ENCODE results near the gene DDX41. TPM values are rescaled to one million over a fixed set of nuclear protein-coding genes. Genes with fewer than 3 reads are reported as not detected.
A peak's percentile ranks its signal among the peaks of the same experiment; 100 is the strongest.
"Not testable (repeated sequence)": the region's sequence is repeated elsewhere in the genome, so short reads cannot be mapped to it uniquely, and the experiment has no call there.

DDX41 gene
- total RNA-seq (10 to 100 TPM; 67.1 to 92.7 TPM), polyA plus RNA-seq (ENCODE audit: insufficient read length in 2 of 2) (100 to 1,000 TPM; 118 to 126 TPM)
- long read RNA-seq, donor 1, transcript DDX41-208 (17 exons, 2,607 nt), result major isoform, 8 of 66 reads
- long read RNA-seq, donor 1, transcript DDX41-207 (11 exons, 1,564 nt), result minor isoform, 6 of 66 reads
- long read RNA-seq, donor 1, partial matches to known transcripts, result 49 of 66 reads
- long read RNA-seq, donor 1, other reads (novel, unspliced or antisense), result 0 of 66 reads
- long read RNA-seq, donor 2, partial matches to known transcripts, result 0 of 2 reads
- long read RNA-seq, donor 2, other reads (novel, unspliced or antisense), result 0 of 2 reads
- long read RNA-seq, donor 3, partial matches to known transcripts, result 5 of 8 reads
- long read RNA-seq, donor 3, other reads (novel, unspliced or antisense), result 0 of 8 reads
- long read RNA-seq, donor 4, transcript DDX41-208 (17 exons, 2,607 nt), result major isoform, 5 of 63 reads
- long read RNA-seq, donor 4, partial matches to known transcripts, result 53 of 63 reads
- long read RNA-seq, donor 4, other reads (novel, unspliced or antisense), result 0 of 63 reads

DNA sequence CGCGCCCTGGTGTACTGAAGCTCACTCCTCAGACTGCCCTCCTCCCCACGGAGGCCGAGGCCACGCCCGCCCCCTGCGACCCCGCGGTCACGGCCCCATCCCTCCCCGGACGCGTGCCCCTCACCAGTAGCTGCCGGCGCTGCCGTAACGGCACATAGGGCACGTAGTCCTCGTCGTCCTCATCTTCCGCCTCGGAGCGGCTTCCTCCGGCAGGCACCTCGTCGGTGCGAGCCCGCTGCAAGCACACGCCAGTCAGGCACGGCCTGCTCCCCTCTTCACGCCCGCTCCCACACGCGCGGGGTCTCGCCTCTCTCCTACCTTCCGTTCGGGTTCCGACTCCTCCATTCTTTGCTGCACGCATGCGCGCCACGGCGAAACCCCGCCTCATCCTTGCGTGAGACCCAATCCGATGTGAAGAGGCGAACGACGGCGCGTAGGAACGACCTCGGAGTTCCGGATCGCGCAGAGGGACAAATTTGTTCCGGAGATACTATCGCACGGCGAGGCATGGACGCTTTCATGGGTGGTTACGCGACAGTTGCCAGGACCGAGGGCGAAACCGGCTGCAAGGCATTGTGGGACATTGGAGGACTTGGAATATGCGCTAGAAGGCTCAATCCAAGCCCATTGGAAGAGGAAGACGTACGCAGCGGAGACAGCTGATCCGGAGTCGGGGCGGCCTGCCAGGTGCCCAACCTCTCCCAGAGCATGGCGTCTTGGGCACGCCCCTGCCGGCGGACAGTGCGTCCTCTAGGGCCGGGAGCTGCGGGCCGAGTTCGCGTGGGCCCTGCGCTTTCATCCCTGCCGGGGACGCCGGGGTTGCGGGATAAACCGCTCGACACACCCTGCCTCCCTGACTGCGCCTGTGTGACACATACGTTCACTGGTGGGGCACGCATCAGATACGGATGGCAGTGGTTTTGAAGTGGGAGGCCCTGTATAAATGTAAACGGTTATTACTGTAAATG, at the start of gene DDX41:
Gene DDX41, minus strand, starts transcription at position 361 of the 968 bp plus-strand sequence. Its CDS starts 16 bp downstream, at position 345.
- peak; percentile 98 to 100 (median 98) for DNase-seq (ENCODE audit: low read depth in 4 of 6, low spot score in 6 of 6)

DNA sequence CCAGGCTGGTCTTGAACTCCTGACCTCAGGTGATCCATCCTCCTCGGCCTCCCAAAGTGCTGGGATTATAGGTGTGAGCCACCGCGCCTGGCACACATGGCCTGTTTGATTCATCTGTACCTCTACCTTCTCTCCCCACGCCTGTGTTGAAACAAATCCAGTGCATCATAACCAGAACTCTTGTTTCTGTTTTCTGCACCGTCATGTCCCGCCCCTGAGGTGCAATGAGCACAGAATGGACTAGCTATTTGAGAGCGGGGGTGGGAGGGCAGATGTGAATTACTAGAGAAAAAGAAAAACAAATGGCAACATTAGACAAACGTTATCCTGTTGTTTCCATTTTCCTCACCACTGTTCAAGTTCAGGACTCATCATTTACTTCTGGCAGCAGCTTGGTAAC, 48.3 kb upstream of the DDX41 start:
- Histone ChIP-seq H3K9me3 (ENCODE audit: control insufficient read depth, insufficient read depth, low read length) (no peaks in the 10 kb centered on the region), H3K27me3 (ENCODE audit: control insufficient read depth, insufficient read depth, low read length) (no peaks in the 10 kb centered on the region), H3K27ac (ENCODE audit: low read depth, low read length) (no peak overlapping the region), H3K4me3 (ENCODE audit: low read depth, low read length) (no peak overlapping the region), H3K4me1 (ENCODE audit: control insufficient read depth, insufficient read depth, low read length) (no peaks in the 10 kb centered on the region), H3K36me3 (ENCODE audit: control insufficient read depth, insufficient read depth, low read length) (no peaks in the 10 kb centered on the region)
- DNase-seq (ENCODE audit: low read depth in 4 of 6, low spot score in 6 of 6), result no peak
- 83% methylated on average over 3 of the region's 8 CpGs for WGBS (ENCODE audit: insufficient coverage)

More for the DNA sequence above, at the start of gene DDX41:
- Histone ChIP-seq H3K36me3 (ENCODE audit: control insufficient read depth, insufficient read depth, low read length) (peaks cover 70% of the 10 kb centered on the region), H3K4me1 (ENCODE audit: control insufficient read depth, insufficient read depth, low read length) (peaks cover 20% of the 10 kb centered on the region), H3K27me3 (ENCODE audit: control insufficient read depth, insufficient read depth, low read length) (no peaks in the 10 kb centered on the region), H3K4me3 (ENCODE audit: low read depth, low read length) (peak within 1 kb of the TSS; percentile 94), H3K27ac (ENCODE audit: low read depth, low read length) (peak within 1 kb of the TSS; percentile 93), H3K9me3 (ENCODE audit: control insufficient read depth, insufficient read depth, low read length) (no peaks in the 10 kb centered on the region)
- WGBS (ENCODE audit: insufficient coverage), result 0% methylated on average over 96 of the region's 96 CpGs

GRCh38 chr5:177559446-177559941, 42.7 kb upstream of the DDX41 start:
- not testable (repeated sequence) for DNase-seq (ENCODE audit: low read depth in 4 of 6, low spot score in 6 of 6); H3K27me3 ChIP-seq (ENCODE audit: control insufficient read depth, insufficient read depth, low read length); H3K4me3 ChIP-seq (ENCODE audit: low read depth, low read length); H3K36me3 ChIP-seq (ENCODE audit: control insufficient read depth, insufficient read depth, low read length); H3K27ac ChIP-seq (ENCODE audit: low read depth, low read length); H3K9me3 ChIP-seq (ENCODE audit: control insufficient read depth, insufficient read depth, low read length)
- H3K4me1 ChIP-seq (ENCODE audit: control insufficient read depth, insufficient read depth, low read length), result peaks cover 12% of the 10 kb centered on the region
- 9% methylated on average over 2 of the region's 8 CpGs for WGBS (ENCODE audit: insufficient coverage)

- DNase-seq (ENCODE audit: low read depth in 4 of 6, low spot score in 6 of 6), result no peak
- H3K27ac ChIP-seq (ENCODE audit: low read depth, low read length), result no peak overlapping the region
- H3K4me3 ChIP-seq (ENCODE audit: low read depth, low read length), result no peak overlapping the region
- H3K4me1 ChIP-seq (ENCODE audit: control insufficient read depth, insufficient read depth, low read length), result peaks cover 21% of the 10 kb centered on the region
- WGBS (ENCODE audit: insufficient coverage), result 86% methylated on average over 1 of the region's 5 CpGs
- H3K27me3 ChIP-seq (ENCODE audit: control insufficient read depth, insufficient read depth, low read length), result no peaks in the 10 kb centered on the region
- no peaks in the 10 kb centered on the region for H3K9me3 ChIP-seq (ENCODE audit: control insufficient read depth, insufficient read depth, low read length)
- peaks cover 4% of the 10 kb centered on the region for H3K36me3 ChIP-seq (ENCODE audit: control insufficient read depth, insufficient read depth, low read length)
Measured at GRCh38 chr5:177557796-177558195, 41.0 kb upstream of the DDX41 start.

DNA sequence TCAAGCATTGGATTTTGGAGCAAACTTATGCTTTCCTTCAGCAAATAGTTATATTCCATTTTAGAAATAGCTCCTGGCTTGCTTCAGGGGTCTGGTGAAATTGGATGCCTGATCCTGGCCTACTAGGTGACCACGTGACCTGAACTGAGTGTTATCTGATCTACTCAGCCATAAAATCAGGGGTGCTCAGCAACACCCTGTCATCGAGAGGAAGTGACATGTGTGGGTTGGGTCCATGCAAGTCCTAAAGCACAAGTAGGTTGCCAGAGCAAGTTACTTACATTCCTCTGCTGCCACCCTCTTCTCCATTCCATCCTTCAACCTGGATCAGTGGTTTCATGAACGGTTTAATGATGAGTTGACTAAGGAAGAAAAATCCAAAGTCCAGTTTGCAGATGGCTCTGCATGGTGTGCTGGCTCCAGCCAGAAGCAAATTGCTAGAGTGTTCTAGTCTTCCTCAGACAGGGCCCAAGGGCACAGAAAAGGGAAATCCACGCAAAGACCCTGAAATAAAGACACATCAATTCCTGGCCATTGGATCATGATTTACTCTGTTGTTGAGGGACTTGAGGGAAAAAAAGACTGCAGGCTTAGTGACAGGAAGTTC, 40.4 kb upstream of the DDX41 start:
- Histone ChIP-seq H3K4me1 (ENCODE audit: control insufficient read depth, insufficient read depth, low read length) (peaks cover 26% of the 10 kb centered on the region), H3K36me3 (ENCODE audit: control insufficient read depth, insufficient read depth, low read length) (peaks cover 4% of the 10 kb centered on the region), H3K4me3 (ENCODE audit: low read depth, low read length) (no peak overlapping the region), H3K27ac (ENCODE audit: low read depth, low read length) (no peak overlapping the region), H3K27me3 (ENCODE audit: control insufficient read depth, insufficient read depth, low read length) (no peaks in the 10 kb centered on the region), H3K9me3 (ENCODE audit: control insufficient read depth, insufficient read depth, low read length) (no peaks in the 10 kb centered on the region)
- no peak for DNase-seq (ENCODE audit: low read depth in 4 of 6, low spot score in 6 of 6)
- 82% methylated on average over 2 of the region's 4 CpGs for WGBS (ENCODE audit: insufficient coverage)

DNA sequence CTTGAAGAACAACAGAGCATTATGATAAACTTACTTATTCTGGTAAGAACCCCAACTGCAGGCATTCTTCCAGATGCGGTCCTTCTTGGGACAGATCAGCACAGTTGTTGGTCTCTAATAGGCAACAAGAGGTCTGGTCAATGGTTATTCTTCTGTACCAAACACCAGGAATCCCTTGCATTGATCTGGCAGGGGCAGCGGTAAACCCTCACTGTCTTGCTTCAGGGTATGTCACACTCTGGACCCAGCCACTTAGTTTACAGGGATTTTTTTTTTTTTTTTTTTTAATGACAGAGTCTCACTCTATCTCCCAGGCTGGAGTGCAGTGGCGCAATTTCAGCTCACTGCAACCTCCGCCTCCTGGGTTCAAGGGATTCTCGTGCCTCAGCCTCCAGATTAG, 38.9 kb upstream of the DDX41 start:
- H3K27ac ChIP-seq (ENCODE audit: low read depth, low read length), result no peak overlapping the region
- no peaks in the 10 kb centered on the region for H3K27me3 ChIP-seq (ENCODE audit: control insufficient read depth, insufficient read depth, low read length)
- DNase-seq (ENCODE audit: low read depth in 4 of 6, low spot score in 6 of 6), result no peak
- H3K9me3 ChIP-seq (ENCODE audit: control insufficient read depth, insufficient read depth, low read length), result no peaks in the 10 kb centered on the region
- peaks cover 10% of the 10 kb centered on the region for H3K36me3 ChIP-seq (ENCODE audit: control insufficient read depth, insufficient read depth, low read length)
- no peak overlapping the region for H3K4me3 ChIP-seq (ENCODE audit: low read depth, low read length)
- 96% methylated on average over 4 of the region's 5 CpGs for WGBS (ENCODE audit: insufficient coverage)
- H3K4me1 ChIP-seq (ENCODE audit: control insufficient read depth, insufficient read depth, low read length), result peaks cover 26% of the 10 kb centered on the region

GRCh38 chr5:177555228-177555627, 38.5 kb upstream of the DDX41 start:
- WGBS (ENCODE audit: insufficient coverage), result 80% methylated on average over 1 of the region's 2 CpGs
- no peak overlapping the region for H3K27ac ChIP-seq (ENCODE audit: low read depth, low read length)
- no peak for DNase-seq (ENCODE audit: low read depth in 4 of 6, low spot score in 6 of 6)
- no peaks in the 10 kb centered on the region for H3K9me3 ChIP-seq (ENCODE audit: control insufficient read depth, insufficient read depth, low read length)
- H3K27me3 ChIP-seq (ENCODE audit: control insufficient read depth, insufficient read depth, low read length), result no peaks in the 10 kb centered on the region
- H3K36me3 ChIP-seq (ENCODE audit: control insufficient read depth, insufficient read depth, low read length), result peaks cover 10% of the 10 kb centered on the region
- peaks cover 26% of the 10 kb centered on the region for H3K4me1 ChIP-seq (ENCODE audit: control insufficient read depth, insufficient read depth, low read length)
- peak overlapping the region; percentile 66 for H3K4me3 ChIP-seq (ENCODE audit: low read depth, low read length)

- DNase-seq (ENCODE audit: low read depth in 4 of 6, low spot score in 6 of 6), result peak; percentile 77 to 98 (median 86)
- Histone ChIP-seq H3K4me3 (ENCODE audit: low read depth, low read length) (peak within 1 kb of the TSS; percentile 67), H3K27ac (ENCODE audit: low read depth, low read length) (peak within 1 kb of the TSS; percentile 42), H3K9me3 (ENCODE audit: control insufficient read depth, insufficient read depth, low read length) (no peaks in the 10 kb centered on the region), H3K4me1 (ENCODE audit: control insufficient read depth, insufficient read depth, low read length) (peaks cover 26% of the 10 kb centered on the region), H3K27me3 (ENCODE audit: control insufficient read depth, insufficient read depth, low read length) (no peaks in the 10 kb centered on the region), H3K36me3 (ENCODE audit: control insufficient read depth, insufficient read depth, low read length) (peaks cover 10% of the 10 kb centered on the region)
- WGBS (ENCODE audit: insufficient coverage), result 7% methylated on average over 37 of the region's 49 CpGs
Measured at GRCh38 chr5:177554474-177555111, 37.8 kb upstream of the DDX41 start, which contains the start of gene FAM193B. Gene FAM193B (minus strand): TSS chr5:177554563. CDS start chr5:177554458, 105 bp downstream.
